KMS-11 (cell line): ENCODE measurements around the gene PNLIPRP2.

Experiments
- H2AFZ ChIP-seq: fragments of 200-600 bp; sonication (generic); 2 replicates; pipeline ENCODE4 v1.6.1; 2016; ENCODE audit warnings: antibody characterized with exemption, mixed run types, low read depth
- H3K27ac ChIP-seq: fragments of 200-600 bp; sonication (generic); 2 replicates; pipeline ENCODE4 v1.6.1; 2016; ENCODE audit warnings: mild to moderate bottlenecking, mixed run types
- H3K27me3 ChIP-seq: fragments of 200-600 bp; sonication (generic); 2 replicates; pipeline ENCODE4 v1.6.1; 2017; ENCODE audit warnings: mild to moderate bottlenecking, low read depth, mixed run types, moderate library complexity; ENCODE audit not compliant: insufficient read depth
- H3K36me3 ChIP-seq: fragments of 200-600 bp; sonication (generic); 2 replicates; pipeline ENCODE4 v1.6.1; 2017; ENCODE audit warnings: mild to moderate bottlenecking, mixed run types; ENCODE audit not compliant: insufficient read depth
- H3K4me1 ChIP-seq: fragments of 200-600 bp; sonication (generic); 2 replicates; pipeline ENCODE4 v1.6.1; 2016; ENCODE audit warnings: mild to moderate bottlenecking, low read depth, mixed run types; ENCODE audit not compliant: poor library complexity, severe bottlenecking
- H3K4me2 ChIP-seq: fragments of 200-600 bp; sonication (generic); 2 replicates; pipeline ENCODE4 v1.7.0; 2016; ENCODE audit warnings: mild to moderate bottlenecking, mixed run types
- H3K4me3 ChIP-seq: fragments of 200-600 bp; sonication (generic); IDR thresholded peaks from 2 replicates; pipeline ENCODE4 v1.6.1; 2017; ENCODE audit warnings: low read depth, low read length, mixed read lengths; ENCODE audit not compliant: insufficient read depth
- H3K79me2 ChIP-seq: fragments of 200-600 bp; sonication (generic); 2 replicates; pipeline ENCODE4 v1.6.1; 2016; ENCODE audit warnings: low read depth, mixed run types; ENCODE audit not compliant: insufficient read depth
- H3K9ac ChIP-seq: fragments of 200-600 bp; sonication (generic); 2 replicates; pipeline ENCODE4 v1.6.1; 2016; ENCODE audit warnings: mild to moderate bottlenecking, mixed run types
- H4K20me1 ChIP-seq: fragments of 200-600 bp; sonication (generic); 2 replicates; pipeline ENCODE4 v1.6.1; 2016; ENCODE audit warnings: mild to moderate bottlenecking, mixed run types; ENCODE audit not compliant: insufficient read depth
- CTCF ChIP-seq: fragments of 200-600 bp; sonication (generic); conservative IDR thresholded peaks from 2 replicates; pipeline ENCODE4 v1.6.1; 2017; ENCODE audit warnings: low read depth, mild to moderate bottlenecking, antibody characterized with exemption, low read length, moderate library complexity, mixed read lengths

Gene PNLIPRP2

DNA sequence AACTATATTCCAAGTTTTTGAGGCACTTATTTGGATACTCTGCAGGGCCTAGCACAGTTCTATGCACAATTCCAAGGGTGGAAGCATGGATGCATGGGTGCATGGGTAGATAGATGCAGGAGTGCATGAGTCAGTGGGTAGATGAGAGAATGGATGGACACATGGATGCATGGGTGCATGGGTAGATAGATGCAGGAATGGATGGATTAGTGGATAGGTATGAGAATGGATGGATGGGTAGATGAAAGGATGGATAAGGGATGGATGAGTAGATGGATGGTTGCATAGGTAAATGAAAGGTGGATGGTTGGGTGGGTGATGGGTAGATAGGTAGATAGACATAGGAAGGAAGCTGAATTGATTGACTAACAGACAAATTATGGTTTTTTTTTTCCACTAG lies 15.6 kb downstream of the PNLIPRP2 start:
- H3K79me2 ChIP-seq, result no peaks in the 10 kb centered on the region
- H3K4me1 ChIP-seq, result no peaks in the 10 kb centered on the region
- H3K4me2 ChIP-seq, result no peak overlapping the region
- no peak overlapping the region for H3K9ac ChIP-seq
- H4K20me1 ChIP-seq, result no peaks in the 10 kb centered on the region
- H3K27me3 ChIP-seq, result no peaks in the 10 kb centered on the region
- no peak overlapping the region for H3K27ac ChIP-seq
- no peak overlapping the region for H3K4me3 ChIP-seq
- no peak for TF ChIP-seq CTCF
- no peaks in the 10 kb centered on the region for H3K36me3 ChIP-seq
- H2AFZ ChIP-seq, result no peak overlapping the region

- Histone ChIP-seq H3K36me3 (no peaks in the 10 kb centered on the region), H3K4me1 (no peaks in the 10 kb centered on the region), H3K79me2 (no peaks in the 10 kb centered on the region), H3K27ac (no peak overlapping the region), H4K20me1 (no peaks in the 10 kb centered on the region), H3K9ac (no peak overlapping the region), H3K27me3 (no peaks in the 10 kb centered on the region), H2AFZ (no peak overlapping the region), H3K4me2 (no peak overlapping the region), H3K4me3 (no peak overlapping the region)
- TF ChIP-seq CTCF, result no peak
These were observed 16.2 kb downstream of the PNLIPRP2 start for GRCh38 chr10:116636976-116637375.

DNA sequence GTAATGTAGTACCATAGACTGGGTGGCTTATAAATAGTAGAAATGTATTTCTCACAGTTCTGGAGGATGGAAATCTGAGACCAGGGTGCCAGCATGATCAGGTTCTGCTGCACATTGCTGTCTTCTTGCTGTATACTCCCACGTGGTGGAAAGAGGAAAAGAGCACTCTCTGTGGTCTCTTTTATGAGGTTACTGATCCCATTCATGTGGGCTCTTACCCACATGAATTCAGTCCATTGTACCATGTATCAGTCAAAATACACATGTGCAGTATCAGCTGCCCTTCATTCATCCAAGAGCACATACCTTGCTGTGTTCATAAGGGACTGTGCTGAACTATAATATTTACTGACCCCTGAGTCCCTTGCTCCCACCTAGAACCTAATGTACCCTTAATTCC lies 17.1 kb downstream of the PNLIPRP2 start:
- Histone ChIP-seq H3K27ac (no peak overlapping the region), H3K4me3 (no peak overlapping the region), H3K9ac (no peak overlapping the region), H3K4me2 (no peak overlapping the region), H4K20me1 (no peaks in the 10 kb centered on the region), H3K79me2 (no peaks in the 10 kb centered on the region), H3K4me1 (no peaks in the 10 kb centered on the region), H2AFZ (no peak overlapping the region), H3K27me3 (no peaks in the 10 kb centered on the region), H3K36me3 (no peaks in the 10 kb centered on the region)
- TF ChIP-seq CTCF, result no peak

DNA sequence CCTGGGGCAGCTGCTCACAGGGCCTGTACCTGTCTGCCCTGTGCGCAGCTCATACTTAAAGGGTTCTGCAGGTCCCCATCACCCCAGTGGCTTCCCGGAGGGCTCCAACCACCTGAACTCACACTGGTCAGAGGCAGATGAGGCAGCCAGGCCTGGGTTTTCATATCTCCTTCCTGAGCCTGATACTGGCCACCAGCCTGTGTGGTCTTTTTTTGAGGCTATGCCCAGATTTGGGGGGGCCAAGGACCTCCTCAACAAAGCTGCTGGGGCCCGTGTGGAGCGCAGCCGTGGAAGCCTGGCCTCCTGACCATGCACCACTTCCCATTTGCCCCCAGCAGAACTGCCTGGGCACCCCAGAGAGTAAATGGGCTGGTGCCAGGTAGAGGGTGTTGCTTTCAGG lies 25.7 kb downstream of the PNLIPRP2 start:
- TF ChIP-seq CTCF, result no peak
- Histone ChIP-seq H3K36me3 (no peaks in the 10 kb centered on the region), H3K9ac (no peak overlapping the region), H3K4me3 (no peak overlapping the region), H2AFZ (no peak overlapping the region), H3K27ac (no peak overlapping the region), H3K4me1 (no peaks in the 10 kb centered on the region), H4K20me1 (no peaks in the 10 kb centered on the region), H3K79me2 (no peaks in the 10 kb centered on the region), H3K4me2 (no peak overlapping the region), H3K27me3 (no peaks in the 10 kb centered on the region)

GRCh38 chr10:116648903-116649302 lies 28.1 kb downstream of the PNLIPRP2 start:
- H3K36me3 ChIP-seq, result no peaks in the 10 kb centered on the region
- no peaks in the 10 kb centered on the region for H3K27me3 ChIP-seq
- no peak overlapping the region for H3K9ac ChIP-seq
- H3K4me3 ChIP-seq, result no peak overlapping the region
- no peak for TF ChIP-seq CTCF
- no peak overlapping the region for H2AFZ ChIP-seq
- H4K20me1 ChIP-seq, result no peaks in the 10 kb centered on the region
- H3K27ac ChIP-seq, result no peak overlapping the region
- H3K79me2 ChIP-seq, result no peaks in the 10 kb centered on the region
- H3K4me1 ChIP-seq, result no peaks in the 10 kb centered on the region
- no peak overlapping the region for H3K4me2 ChIP-seq
